ENCODE measurements around the gene ATP2B2.
A peak's percentile ranks its signal among the peaks of the same experiment; 100 is the strongest.

ATP2B2 gene

GRCh38 chr3:10469441-10470119 is 35.8 kb downstream of the ATP2B2 start:
- DNase-seq (ENCODE audit: low read depth) = no peak

- DNase-seq (ENCODE audit: low read depth) = no peak
These were observed 36.6 kb downstream of the ATP2B2 start for GRCh38 chr3:10468613-10469354.

GRCh38 chr3:10467904-10468612 is 37.3 kb downstream of the ATP2B2 start:
- DNase-seq (ENCODE audit: low read depth) = no peak

- no peak for DNase-seq (ENCODE audit: low read depth)
These were observed 38.2 kb downstream of the ATP2B2 start for GRCh38 chr3:10467204-10467603.

GRCh38 chr3:10466186-10466585 is 39.2 kb downstream of the ATP2B2 start:
- DNase-seq (ENCODE audit: low read depth) = no peak

- no peak for DNase-seq (ENCODE audit: low read depth)
These were observed 40.2 kb downstream of the ATP2B2 start for GRCh38 chr3:10465161-10465560.

- DNase-seq (ENCODE audit: low read depth) = no peak
These were observed 41.6 kb downstream of the ATP2B2 start for GRCh38 chr3:10463533-10464434.

GRCh38 chr3:10462641-10463532 is 42.5 kb downstream of the ATP2B2 start:
- DNase-seq (ENCODE audit: low read depth) = no peak

- no peak for DNase-seq (ENCODE audit: low read depth)
These were observed 44.3 kb downstream of the ATP2B2 start for GRCh38 chr3:10460951-10461545.

- peak; percentile 14 for DNase-seq (ENCODE audit: low read depth)
These were observed 45.2 kb downstream of the ATP2B2 start for GRCh38 chr3:10459954-10460754.

- no peak for DNase-seq (ENCODE audit: low read depth)
These were observed 47.8 kb downstream of the ATP2B2 start for GRCh38 chr3:10457560-10457959.

GRCh38 chr3:10456981-10457380 is 48.4 kb downstream of the ATP2B2 start:
- DNase-seq (ENCODE audit: low read depth) = no peak

- DNase-seq (ENCODE audit: low read depth) = no peak
These were observed 49.9 kb downstream of the ATP2B2 start for GRCh38 chr3:10455545-10455914.

GRCh38 chr3:10454907-10455544 is 50.4 kb downstream of the ATP2B2 start:
- no peak for DNase-seq (ENCODE audit: low read depth)

GRCh38 chr3:10453431-10454163 is 51.8 kb downstream of the ATP2B2 start:
- no peak for DNase-seq (ENCODE audit: low read depth)

GRCh38 chr3:10450494-10451440 is 54.6 kb downstream of the ATP2B2 start:
- DNase-seq (ENCODE audit: low read depth) = no peak

- no peak for DNase-seq (ENCODE audit: low read depth)
These were observed 56.0 kb downstream of the ATP2B2 start for GRCh38 chr3:10449436-10449835.

All from fibroblast of gingiva (primary cell).